Trophoblast cell (in vitro differentiated cells and primary cell): ENCODE results near the gene SCAF4.

Source experiments
- DNase-seq, 2 donors: peaks; one replicate each; pipeline ENCODE4 v3.0.0-alpha.2; 2016
- H2AFZ ChIP-seq: 2 replicates; pipeline ENCODE4 v1.6.1; 2013; ENCODE audit warnings: low read length, moderate library complexity, mild to moderate bottlenecking; ENCODE audit not compliant: insufficient read depth, poor library complexity
- H2AK5ac ChIP-seq: 2 replicates; pipeline ENCODE4 v1.6.1; 2013; ENCODE audit warnings: mild to moderate bottlenecking, low read length
- H2BK120ac ChIP-seq: 2 replicates; pipeline ENCODE4 v1.6.1; 2013; ENCODE audit warnings: low read length, mild to moderate bottlenecking, moderate library complexity; ENCODE audit not compliant: insufficient read depth, poor library complexity
- H2BK12ac ChIP-seq: 2 replicates; pipeline ENCODE4 v1.6.1; 2013; ENCODE audit warnings: mild to moderate bottlenecking, low read length, moderate library complexity
- H2BK5ac ChIP-seq: 2 replicates; pipeline ENCODE4 v1.6.1; 2013; ENCODE audit warnings: low read length, low read depth, moderate library complexity, mild to moderate bottlenecking; ENCODE audit not compliant: poor library complexity
- H3K14ac ChIP-seq: 2 replicates; pipeline ENCODE4 v1.6.1; 2013; ENCODE audit warnings: mild to moderate bottlenecking, low read length
- H3K18ac ChIP-seq: 2 replicates; pipeline ENCODE4 v1.6.1; 2013; ENCODE audit warnings: mild to moderate bottlenecking, low read length
- H3K23ac ChIP-seq: 2 replicates; pipeline ENCODE4 v1.6.1; 2013; ENCODE audit warnings: low read length
- H3K27ac ChIP-seq: 2 replicates; pipeline ENCODE4 v1.5.1; 2013; ENCODE audit warnings: low read depth, mild to moderate bottlenecking, inconsistent platforms, low read length, moderate library complexity
- H3K27me3 ChIP-seq: 2 replicates; pipeline ENCODE4 v1.6.1; 2013; ENCODE audit warnings: inconsistent platforms, mild to moderate bottlenecking, low read length, moderate library complexity; ENCODE audit not compliant: insufficient read depth
- H3K36me3 ChIP-seq, 2 experiments: 1 replicate in 1 of 2; 2 replicates in 1 of 2; pipeline ENCODE4 v1.6.1; 2013; ENCODE audit warnings: low read length in 2 of 2, mild to moderate bottlenecking in 2 of 2, moderate library complexity in 1 of 2; ENCODE audit not compliant: insufficient read depth in 2 of 2, control insufficient read depth in 1 of 2
- H3K4ac ChIP-seq: 2 replicates; pipeline ENCODE4 v1.6.1; 2013; ENCODE audit warnings: low read depth, mild to moderate bottlenecking, low read length, moderate library complexity
- H3K4me1 ChIP-seq, 2 experiments: 1 replicate in 1 of 2; 2 replicates in 1 of 2; pipeline ENCODE4 v1.6.1; 2013; ENCODE audit warnings: low read length in 2 of 2, mild to moderate bottlenecking in 2 of 2, moderate library complexity in 1 of 2; ENCODE audit not compliant: insufficient read depth in 2 of 2, control insufficient read depth in 1 of 2
- H3K4me2 ChIP-seq: 2 replicates; pipeline ENCODE4 v1.6.1; 2013; ENCODE audit warnings: inconsistent platforms, mild to moderate bottlenecking, low read length, moderate library complexity
- H3K4me3 ChIP-seq: 2 replicates; pipeline ENCODE4 v1.5.1; 2013; ENCODE audit warnings: mild to moderate bottlenecking, low read depth, low read length, inconsistent platforms
- H3K79me1 ChIP-seq: one replicate; pipeline ENCODE4 v1.6.1; 2013; ENCODE audit warnings: low read length
- H3K79me2 ChIP-seq: 2 replicates; pipeline ENCODE4 v1.6.1; 2013; ENCODE audit warnings: low read length, mild to moderate bottlenecking; ENCODE audit not compliant: control insufficient read depth, insufficient read depth, poor library complexity
- H3K9ac ChIP-seq: 2 replicates; pipeline ENCODE4 v1.6.1; 2013; ENCODE audit warnings: mild to moderate bottlenecking, low read length
- H3K9me3 ChIP-seq: 2 replicates; pipeline ENCODE4 v1.6.1; 2013; ENCODE audit warnings: low read depth, mild to moderate bottlenecking, control low read depth, inconsistent platforms, low read length; ENCODE audit not compliant: insufficient read depth
- H4K12ac ChIP-seq: 2 replicates; pipeline ENCODE4 v1.6.1; 2013; ENCODE audit warnings: low read depth, mild to moderate bottlenecking, low read length, moderate library complexity
- H4K8ac ChIP-seq: 2 replicates; pipeline ENCODE4 v1.6.1; 2013; ENCODE audit warnings: low read depth, mild to moderate bottlenecking, low read length, moderate library complexity
- H4K91ac ChIP-seq: one replicate; pipeline ENCODE4 v1.6.1; 2013; ENCODE audit warnings: low read depth, mild to moderate bottlenecking, low read length, moderate library complexity
- WGBS: extraction: QIAGEN DNeasy Blood & Tissue Kit; methylation state at CpG from one replicate; pipeline ENCODE4 v1.1.7; 2013; ENCODE audit warnings: missing lambda C conversion rate; ENCODE audit not compliant: insufficient read length, insufficient coverage; ENCODE audit errors: extremely low coverage; 5-methylcytosine and 5-hydroxymethylcytosine counted together

Gene SCAF4

GRCh38 chr21:31673321-31673912, 58.5 kb downstream of the SCAF4 start:
- H3K4me1 ChIP-seq: no peaks in the 10 kb centered on the region
- no peak overlapping the region for H4K12ac ChIP-seq
- WGBS: no CpG with 5 or more reads among the region's 3 CpGs
- H2AK5ac ChIP-seq: no peak overlapping the region
- no peaks in the 10 kb centered on the region for H3K79me1 ChIP-seq
- no peak overlapping the region for H3K18ac ChIP-seq
- no peak overlapping the region for H4K8ac ChIP-seq
- peaks cover 9 to 15% of the 10 kb centered on the region in 2 experiments for H3K36me3 ChIP-seq
- no peak overlapping the region for H2BK5ac ChIP-seq
- no peak overlapping the region for H2BK120ac ChIP-seq
- H3K4me3 ChIP-seq: no peak overlapping the region
- H3K4ac ChIP-seq: no peak overlapping the region
- no peak overlapping the region for H3K23ac ChIP-seq
- H2AFZ ChIP-seq: no peak overlapping the region
- H3K79me2 ChIP-seq: no peaks in the 10 kb centered on the region
- no peaks in the 10 kb centered on the region for H3K27me3 ChIP-seq
- DNase-seq: no peak
- H3K27ac ChIP-seq: no peak overlapping the region
- no peaks in the 10 kb centered on the region for H3K9me3 ChIP-seq
- H3K14ac ChIP-seq: no peak overlapping the region
- H4K91ac ChIP-seq: no peak overlapping the region
- no peak overlapping the region for H3K9ac ChIP-seq
- H3K4me2 ChIP-seq: no peak overlapping the region
- no peak overlapping the region for H2BK12ac ChIP-seq

- Histone ChIP-seq H2AFZ (no peak overlapping the region), H2BK5ac (no peak overlapping the region), H4K8ac (no peak overlapping the region), H3K27me3 (no peaks in the 10 kb centered on the region), H3K23ac (no peak overlapping the region), H2AK5ac (no peak overlapping the region), H3K9me3 (no peaks in the 10 kb centered on the region), H4K91ac (no peak overlapping the region), H3K79me2 (no peaks in the 10 kb centered on the region), H2BK120ac (no peak overlapping the region), H3K36me3 (peaks cover 9 to 17% of the 10 kb centered on the region in 2 experiments), H3K79me1 (no peaks in the 10 kb centered on the region), H3K27ac (no peak overlapping the region), H3K9ac (no peak overlapping the region), H2BK12ac (no peak overlapping the region), H3K14ac (no peak overlapping the region), H3K4ac (no peak overlapping the region), H3K4me3 (no peak overlapping the region), H4K12ac (no peak overlapping the region), H3K4me1 (no peaks in the 10 kb centered on the region), H3K18ac (no peak overlapping the region), H3K4me2 (no peak overlapping the region)
- DNase-seq: no peak
- WGBS: no CpG with 5 or more reads among the region's 17 CpGs
These were observed 60.0 kb downstream of the SCAF4 start for GRCh38 chr21:31671931-31672330.

- H2BK120ac ChIP-seq: no peak overlapping the region
- H3K4me1 ChIP-seq: no peaks in the 10 kb centered on the region
- H3K18ac ChIP-seq: no peak overlapping the region
- H4K12ac ChIP-seq: no peak overlapping the region
- DNase-seq: no peak
- H3K36me3 ChIP-seq: peaks cover 9 to 17% of the 10 kb centered on the region in 2 experiments
- H2AK5ac ChIP-seq: no peak overlapping the region
- peak overlapping the region; percentile 56 for H2BK5ac ChIP-seq
- no peak overlapping the region for H3K14ac ChIP-seq
- no peak overlapping the region for H4K91ac ChIP-seq
- no peak overlapping the region for H2AFZ ChIP-seq
- H3K79me2 ChIP-seq: no peaks in the 10 kb centered on the region
- H3K9ac ChIP-seq: no peak overlapping the region
- no peak overlapping the region for H3K23ac ChIP-seq
- no CpG with 5 or more reads among the region's 12 CpGs for WGBS
- no peak overlapping the region for H3K27ac ChIP-seq
- no peak overlapping the region for H3K4me3 ChIP-seq
- H3K9me3 ChIP-seq: no peaks in the 10 kb centered on the region
- H3K79me1 ChIP-seq: no peaks in the 10 kb centered on the region
- H3K27me3 ChIP-seq: no peaks in the 10 kb centered on the region
- H3K4me2 ChIP-seq: no peak overlapping the region
- no peak overlapping the region for H4K8ac ChIP-seq
- H2BK12ac ChIP-seq: no peak overlapping the region
- no peak overlapping the region for H3K4ac ChIP-seq
These were observed 60.7 kb downstream of the SCAF4 start for GRCh38 chr21:31671146-31671716.

GRCh38 chr21:31670070-31670469, 61.8 kb downstream of the SCAF4 start:
- Histone ChIP-seq H3K9ac (no peak overlapping the region), H3K4me1 (no peaks in the 10 kb centered on the region), H2AK5ac (no peak overlapping the region), H3K14ac (no peak overlapping the region), H2AFZ (no peak overlapping the region), H3K27ac (no peak overlapping the region), H2BK120ac (no peak overlapping the region), H3K79me2 (no peaks in the 10 kb centered on the region), H3K4me2 (no peak overlapping the region), H3K18ac (no peak overlapping the region), H3K79me1 (no peaks in the 10 kb centered on the region), H4K91ac (no peak overlapping the region), H3K4me3 (no peak overlapping the region), H2BK12ac (no peak overlapping the region), H4K8ac (no peak overlapping the region), H4K12ac (no peak overlapping the region), H2BK5ac (no peak overlapping the region), H3K23ac (no peak overlapping the region), H3K9me3 (no peaks in the 10 kb centered on the region), H3K36me3 (peaks cover 11 to 15% of the 10 kb centered on the region in 2 experiments), H3K4ac (no peak overlapping the region), H3K27me3 (no peaks in the 10 kb centered on the region)
- DNase-seq: no peak
- no CpG with 5 or more reads among the region's 6 CpGs for WGBS
